SIG-M5 (cell line): ENCODE data around the gene DPM1.
A peak's percentile ranks its signal among the peaks of the same experiment; 100 is the strongest.

Experiments used
- DNase-seq: peaks from one replicate; lab custom pipeline; 2025; lab: John Stamatoyannopoulos, UW

Gene DPM1

GRCh38 chr20:50930139-50930975 is 28.0 kb downstream of the DPM1 start:
- DNase-seq: no peak

GRCh38 chr20:50929299-50930138 is 28.8 kb downstream of the DPM1 start:
- DNase-seq: peak; percentile 82

- no peak for DNase-seq
These were observed 29.9 kb downstream of the DPM1 start for GRCh38 chr20:50928469-50928868.

GRCh38 chr20:50926530-50926929 is 31.8 kb downstream of the DPM1 start:
- DNase-seq: no peak

- DNase-seq: no peak
These were observed 33.9 kb downstream of the DPM1 start for GRCh38 chr20:50924261-50924920.

- DNase-seq: no peak
These were observed 36.4 kb downstream of the DPM1 start for GRCh38 chr20:50921803-50922501.

GRCh38 chr20:50920997-50921396 is 37.3 kb downstream of the DPM1 start:
- DNase-seq: no peak

- DNase-seq: no peak
These were observed 38.8 kb downstream of the DPM1 start for GRCh38 chr20:50919567-50919966.

GRCh38 chr20:50918403-50918802 is 39.9 kb downstream of the DPM1 start:
- DNase-seq: no peak

- DNase-seq: no peak
These were observed 41.4 kb downstream of the DPM1 start for GRCh38 chr20:50916934-50917333.

GRCh38 chr20:50916257-50916656 is 42.1 kb downstream of the DPM1 start:
- no peak for DNase-seq

GRCh38 chr20:50915424-50915823 is 42.9 kb downstream of the DPM1 start:
- no peak for DNase-seq

- DNase-seq: no peak
These were observed 44.5 kb downstream of the DPM1 start for GRCh38 chr20:50913690-50914375.

GRCh38 chr20:50911716-50912115 is 46.6 kb downstream of the DPM1 start:
- no peak for DNase-seq

GRCh38 chr20:50911030-50911429 is 47.3 kb downstream of the DPM1 start:
- no peak for DNase-seq

- no peak for DNase-seq
These were observed 48.9 kb downstream of the DPM1 start for GRCh38 chr20:50909413-50909812.

GRCh38 chr20:50904067-50904570 is 54.2 kb downstream of the DPM1 start:
- DNase-seq: no peak

GRCh38 chr20:50903353-50904051 is 54.8 kb downstream of the DPM1 start:
- no peak for DNase-seq

GRCh38 chr20:50901301-50901700 is 57.0 kb downstream of the DPM1 start:
- DNase-seq: no peak

- DNase-seq: no peak
These were observed 58.1 kb downstream of the DPM1 start for GRCh38 chr20:50900261-50900660.

- DNase-seq: no peak
These were observed 59.9 kb downstream of the DPM1 start for GRCh38 chr20:50898475-50898874.
